ENCODE measurements around the gene CHRNA1.

GRCh38 chr2:174753038-174753633 lies 11.1 kb downstream of the CHRNA1 start:
- TF ChIP-seq CTCF (IDR thresholded peaks at IDR 0.05) (no peak), EP300 (IDR thresholded peaks at IDR 0.05; ENCODE audit: low read depth) (no peak)
